NT2/D1 (cell line): Measurements from ENCODE around the gene HELB.

Source experiments
- DNase-seq: peaks from one replicate; pipeline ENCODE4 v3.0.0-alpha.2; 2011; ENCODE audit warnings: low read depth, low spot score
- H3K27me3 ChIP-seq: 2 replicates; pipeline ENCODE4 v1.6.0; 2011; ENCODE audit warnings: mild to moderate bottlenecking; ENCODE audit not compliant: insufficient read length, insufficient read depth
- H3K36me3 ChIP-seq: 2 replicates; pipeline ENCODE4 v1.6.1; 2011; ENCODE audit warnings: mild to moderate bottlenecking, low read length, mixed read lengths; ENCODE audit not compliant: insufficient read depth, insufficient read length
- H3K4me1 ChIP-seq: 2 replicates; pipeline ENCODE4 v1.5.1; 2011; ENCODE audit not compliant: insufficient read depth, insufficient read length
- H3K4me3 ChIP-seq: 2 replicates; pipeline ENCODE4 v1.5.1; 2011; ENCODE audit warnings: low read depth; ENCODE audit not compliant: insufficient read length
- H3K9ac ChIP-seq: 2 replicates; pipeline ENCODE4 v1.6.0; 2011; ENCODE audit warnings: low read depth; ENCODE audit not compliant: insufficient read length
- H3K9me3 ChIP-seq: 2 replicates; pipeline ENCODE4 v1.5.1; 2011; ENCODE audit warnings: mild to moderate bottlenecking, low read length; ENCODE audit not compliant: insufficient read depth
- SUZ12 ChIP-seq: IDR thresholded peaks from 2 replicates; pipeline ENCODE4 v1.6.1; 2011; ENCODE audit not compliant: insufficient read length, insufficient read depth; ENCODE audit errors: extremely low read depth
- YY1 ChIP-seq: IDR thresholded peaks from 2 replicates; pipeline ENCODE4 v1.6.1; 2011; ENCODE audit not compliant: insufficient read length, insufficient read depth
- ZNF274 ChIP-seq: IDR thresholded peaks from 2 replicates; pipeline ENCODE4 v1.6.1; 2011; ENCODE audit warnings: mild to moderate bottlenecking, low read depth, low read length

The HELB gene

DNA sequence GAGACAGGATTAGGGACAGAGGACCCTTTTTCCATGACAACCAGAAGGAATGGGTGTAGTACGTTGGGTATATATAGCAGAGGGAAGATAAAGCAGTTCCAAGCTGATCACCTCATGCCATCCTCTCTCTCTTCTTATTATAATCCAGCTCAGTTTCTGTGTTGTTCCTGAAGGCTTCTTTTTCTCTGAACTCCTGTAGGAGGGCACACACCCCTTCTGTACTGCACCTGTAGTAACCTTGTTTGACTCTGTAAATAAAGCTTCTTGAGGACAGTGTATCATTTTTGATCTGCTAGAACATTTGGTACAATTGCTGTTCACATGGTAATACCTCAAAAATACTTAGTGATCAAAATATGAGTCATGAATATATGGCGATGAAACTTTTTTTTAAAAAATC, 33.5 kb downstream of the HELB start:
- no peak overlapping the region for H3K4me3 ChIP-seq
- H3K9me3 ChIP-seq = no peaks in the 10 kb centered on the region
- no peak for DNase-seq
- TF ChIP-seq ZNF274 (no peak), YY1 (no peak), SUZ12 (no peak)
- H3K36me3 ChIP-seq = peaks cover 5% of the 10 kb centered on the region
- no peaks in the 10 kb centered on the region for H3K4me1 ChIP-seq
- H3K9ac ChIP-seq = no peak overlapping the region
- no peaks in the 10 kb centered on the region for H3K27me3 ChIP-seq

DNA sequence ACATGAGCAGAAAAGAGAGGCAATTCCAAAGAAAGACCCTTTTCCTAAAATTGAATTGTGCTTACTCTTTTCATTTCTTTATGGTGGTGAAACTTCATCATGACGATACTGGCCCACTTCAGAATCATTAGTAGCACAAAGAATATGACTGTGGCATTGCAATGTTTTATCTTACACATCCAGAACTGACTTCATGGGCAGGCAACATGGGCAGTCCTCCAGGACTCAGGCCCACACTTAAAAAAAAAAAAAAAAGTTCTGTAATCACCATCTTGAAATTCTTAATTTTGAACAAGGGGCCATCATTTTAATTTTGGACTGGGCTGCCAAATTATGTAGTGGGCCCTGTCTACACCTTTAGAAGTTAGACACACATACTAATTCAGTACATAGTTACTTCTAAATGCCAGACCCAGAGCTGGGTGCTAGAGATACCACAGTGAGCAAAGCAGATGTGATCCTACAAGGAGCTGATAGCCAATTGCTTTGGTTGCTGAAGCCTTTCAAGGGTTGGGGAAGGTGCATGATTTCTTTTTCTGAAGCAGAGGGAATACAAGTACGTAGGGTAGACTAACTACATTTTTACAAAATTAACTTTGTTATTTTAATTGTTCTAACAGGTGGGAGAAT, 35.2 kb downstream of the HELB start:
- no peak for DNase-seq
- Histone ChIP-seq H3K9ac (no peak overlapping the region), H3K36me3 (peaks cover 6% of the 10 kb centered on the region), H3K9me3 (peaks cover 16% of the 10 kb centered on the region), H3K27me3 (no peaks in the 10 kb centered on the region), H3K4me3 (no peak overlapping the region), H3K4me1 (no peaks in the 10 kb centered on the region)
- TF ChIP-seq YY1 (no peak), SUZ12 (no peak), ZNF274 (no peak)

DNA sequence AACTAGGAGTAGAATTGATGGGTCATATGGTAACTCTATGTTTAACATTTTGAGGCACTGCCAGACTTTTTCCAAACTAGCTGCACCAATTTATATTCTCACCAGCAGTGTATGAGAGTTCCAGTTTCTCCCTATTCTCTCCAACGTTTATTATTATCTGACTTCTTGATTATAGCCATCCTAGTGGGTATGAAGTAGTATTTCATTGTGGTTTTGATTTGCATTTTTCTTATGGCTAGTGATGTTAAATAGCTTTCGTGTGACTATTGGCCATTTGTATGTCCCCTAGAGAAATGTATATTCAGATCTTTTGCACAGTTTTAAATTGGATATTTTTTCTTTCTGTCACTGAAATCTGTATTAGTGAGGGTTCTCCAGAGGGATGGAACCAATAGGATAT, 37.8 kb downstream of the HELB start:
- peaks cover 16% of the 10 kb centered on the region for H3K9me3 ChIP-seq
- no peak overlapping the region for H3K4me3 ChIP-seq
- no peak for TF ChIP-seq SUZ12
- TF ChIP-seq ZNF274 = no peak
- no peak for TF ChIP-seq YY1
- peaks cover 6% of the 10 kb centered on the region for H3K36me3 ChIP-seq
- H3K27me3 ChIP-seq = no peaks in the 10 kb centered on the region
- no peaks in the 10 kb centered on the region for H3K4me1 ChIP-seq
- DNase-seq = no peak
- no peak overlapping the region for H3K9ac ChIP-seq

DNA sequence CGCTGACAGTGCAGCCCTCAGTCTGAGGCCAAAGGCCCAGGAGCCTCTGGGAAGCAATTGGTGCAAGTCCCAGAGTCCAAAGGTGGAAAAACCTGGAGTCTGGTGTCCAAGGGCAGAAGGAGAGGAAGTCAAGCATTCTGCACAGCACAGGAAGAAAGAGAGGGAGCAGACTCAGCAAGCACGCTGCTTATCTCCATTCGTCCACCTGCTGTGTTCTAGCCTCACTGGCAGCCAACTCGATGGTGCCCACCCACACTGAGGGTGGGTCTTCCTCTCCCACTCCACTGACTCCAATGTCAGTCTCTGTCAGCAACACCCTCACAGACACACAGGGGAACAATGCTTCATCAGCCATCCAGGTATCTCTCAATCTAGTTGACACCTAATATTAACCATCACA, 38.8 kb downstream of the HELB start:
- H3K9ac ChIP-seq = no peak overlapping the region
- no peak for DNase-seq
- H3K4me1 ChIP-seq = no peaks in the 10 kb centered on the region
- no peak for TF ChIP-seq SUZ12
- no peaks in the 10 kb centered on the region for H3K27me3 ChIP-seq
- H3K36me3 ChIP-seq = peaks cover 6% of the 10 kb centered on the region
- no peak overlapping the region for H3K4me3 ChIP-seq
- H3K9me3 ChIP-seq = peaks cover 16% of the 10 kb centered on the region

DNA sequence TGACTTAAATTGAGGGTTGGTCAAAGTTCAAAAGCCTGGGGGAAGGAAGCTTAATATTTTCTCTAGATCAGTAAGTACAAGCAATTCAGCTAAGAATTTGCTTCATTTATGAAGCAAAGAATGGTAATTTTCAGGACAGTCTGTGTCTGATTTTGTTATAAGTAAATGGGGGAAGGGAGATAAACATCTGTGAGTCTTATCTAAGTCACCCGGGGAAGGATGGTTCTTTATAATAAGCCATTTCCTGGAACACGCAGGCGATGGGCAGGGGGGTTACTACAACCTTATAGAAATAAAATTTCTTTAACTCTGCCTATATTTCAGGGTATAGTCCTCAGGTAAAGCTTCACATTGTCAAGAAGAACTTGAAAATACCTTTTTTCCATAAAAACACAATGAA, 42.9 kb downstream of the HELB start:
- TF ChIP-seq ZNF274 (no peak), YY1 (no peak), SUZ12 (no peak)
- DNase-seq = no peak
- H3K4me1 ChIP-seq = no peaks in the 10 kb centered on the region
- no peaks in the 10 kb centered on the region for H3K27me3 ChIP-seq
- H3K9ac ChIP-seq = no peak overlapping the region
- no peak overlapping the region for H3K4me3 ChIP-seq
- peaks cover 4% of the 10 kb centered on the region for H3K36me3 ChIP-seq
- H3K9me3 ChIP-seq = peaks cover 16% of the 10 kb centered on the region

DNA sequence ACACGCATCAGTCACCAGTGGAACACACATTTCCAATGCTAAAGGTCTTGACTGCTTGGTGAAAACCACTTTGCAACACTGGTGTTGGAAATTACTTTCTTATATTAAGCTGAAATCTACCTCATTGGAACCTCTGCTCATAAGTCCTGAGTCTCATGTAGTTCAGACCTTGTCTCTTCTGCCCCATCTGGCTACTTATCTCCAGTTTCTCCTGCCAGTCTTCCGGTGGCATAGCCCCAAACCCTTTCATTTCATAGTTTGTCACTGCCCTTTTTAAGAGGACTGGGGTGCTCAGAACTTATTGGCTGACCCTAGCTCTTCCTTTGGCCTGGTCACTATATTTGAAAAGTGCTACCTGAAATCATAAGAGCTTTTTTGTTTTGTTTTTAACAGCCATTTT, 43.7 kb downstream of the HELB start:
- Histone ChIP-seq H3K4me1 (no peaks in the 10 kb centered on the region), H3K9ac (no peak overlapping the region), H3K4me3 (no peak overlapping the region), H3K36me3 (peaks cover 6% of the 10 kb centered on the region), H3K27me3 (no peaks in the 10 kb centered on the region), H3K9me3 (peaks cover 15% of the 10 kb centered on the region)
- DNase-seq = no peak
- TF ChIP-seq ZNF274 (no peak), SUZ12 (no peak), YY1 (no peak)

DNA sequence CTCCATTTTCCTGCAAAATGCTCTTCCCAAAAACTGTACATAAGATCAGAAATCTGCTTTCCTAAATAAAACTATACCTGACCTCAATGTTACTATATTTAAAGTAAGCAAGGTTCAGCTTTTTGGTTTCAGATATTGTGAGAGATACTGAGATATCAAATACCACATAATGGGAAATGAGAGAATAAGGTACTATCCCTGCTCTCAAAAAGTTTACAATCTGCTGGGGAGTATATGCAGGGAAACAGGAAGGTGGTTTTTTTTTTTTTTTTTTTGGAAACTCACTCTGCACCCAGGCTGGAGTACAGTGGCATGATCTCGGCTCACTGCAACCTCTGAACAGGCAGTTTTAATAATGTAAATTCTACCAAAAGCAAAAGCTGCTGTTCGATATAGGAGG, 49.0 kb downstream of the HELB start:
- H3K9ac ChIP-seq = no peak overlapping the region
- H3K4me1 ChIP-seq = no peaks in the 10 kb centered on the region
- peaks cover 4% of the 10 kb centered on the region for H3K36me3 ChIP-seq
- H3K9me3 ChIP-seq = no peaks in the 10 kb centered on the region
- no peak for DNase-seq
- no peaks in the 10 kb centered on the region for H3K27me3 ChIP-seq
- H3K4me3 ChIP-seq = no peak overlapping the region
- TF ChIP-seq SUZ12 = no peak
- no peak for TF ChIP-seq YY1
- no peak for TF ChIP-seq ZNF274
